Retinal pigment epithelial cell (primary cell): Measurements from ENCODE around the gene IRX4.

ENCODE experiments used
- DNase-seq: peaks from one replicate; pipeline ENCODE4 v3.0.0-alpha.2; 2010; ENCODE audit warnings: low read depth
- H3K4me3 ChIP-seq: 2 replicates; pipeline ENCODE4 v1.5.1; 2011; ENCODE audit warnings: mild to moderate bottlenecking, low read length, control low read depth, moderate library complexity
- CTCF ChIP-seq: conservative IDR thresholded peaks from 2 replicates; pipeline ENCODE4 v1.5.1; 2011; ENCODE audit warnings: low read depth, low read length, control low read depth, inconsistent platforms

Gene IRX4

DNA sequence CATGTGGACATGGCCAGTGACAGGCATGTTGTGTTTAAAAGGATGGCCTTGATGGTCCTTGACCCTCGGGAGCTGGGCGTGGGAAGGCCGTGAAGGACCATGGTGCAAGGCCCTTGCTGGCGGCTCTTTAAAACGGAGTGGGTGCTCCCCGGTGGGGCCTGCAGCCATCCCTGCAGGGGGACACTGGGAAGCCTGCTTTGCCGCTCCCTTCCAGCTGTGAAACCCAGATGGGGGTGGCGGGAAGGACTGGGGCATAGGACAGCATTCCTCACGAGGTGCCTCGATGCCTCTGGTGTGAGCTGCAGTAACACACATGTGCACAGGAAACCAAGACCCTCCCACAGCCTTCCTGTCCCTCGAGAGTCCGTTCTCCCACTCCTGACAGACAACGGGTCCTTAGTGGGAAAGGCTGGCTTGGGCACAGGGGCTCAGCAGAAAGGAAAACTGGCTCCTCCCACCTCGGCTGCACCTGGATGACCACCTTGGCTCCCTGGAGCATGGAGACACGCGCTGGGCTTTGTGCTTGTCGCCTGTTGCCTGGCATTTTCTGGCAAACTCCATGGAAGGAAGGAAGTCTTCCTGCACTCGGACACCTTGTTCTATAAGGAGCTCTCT lies 30.3 kb upstream of the IRX4 start:
- H3K4me3 ChIP-seq = no peak overlapping the region
- no peak for DNase-seq
- TF ChIP-seq CTCF = no peak

GRCh38 chr5:1911773-1912235 lies 29.1 kb upstream of the IRX4 start:
- no peak for TF ChIP-seq CTCF
- H3K4me3 ChIP-seq = no peak overlapping the region
- DNase-seq = no peak

DNA sequence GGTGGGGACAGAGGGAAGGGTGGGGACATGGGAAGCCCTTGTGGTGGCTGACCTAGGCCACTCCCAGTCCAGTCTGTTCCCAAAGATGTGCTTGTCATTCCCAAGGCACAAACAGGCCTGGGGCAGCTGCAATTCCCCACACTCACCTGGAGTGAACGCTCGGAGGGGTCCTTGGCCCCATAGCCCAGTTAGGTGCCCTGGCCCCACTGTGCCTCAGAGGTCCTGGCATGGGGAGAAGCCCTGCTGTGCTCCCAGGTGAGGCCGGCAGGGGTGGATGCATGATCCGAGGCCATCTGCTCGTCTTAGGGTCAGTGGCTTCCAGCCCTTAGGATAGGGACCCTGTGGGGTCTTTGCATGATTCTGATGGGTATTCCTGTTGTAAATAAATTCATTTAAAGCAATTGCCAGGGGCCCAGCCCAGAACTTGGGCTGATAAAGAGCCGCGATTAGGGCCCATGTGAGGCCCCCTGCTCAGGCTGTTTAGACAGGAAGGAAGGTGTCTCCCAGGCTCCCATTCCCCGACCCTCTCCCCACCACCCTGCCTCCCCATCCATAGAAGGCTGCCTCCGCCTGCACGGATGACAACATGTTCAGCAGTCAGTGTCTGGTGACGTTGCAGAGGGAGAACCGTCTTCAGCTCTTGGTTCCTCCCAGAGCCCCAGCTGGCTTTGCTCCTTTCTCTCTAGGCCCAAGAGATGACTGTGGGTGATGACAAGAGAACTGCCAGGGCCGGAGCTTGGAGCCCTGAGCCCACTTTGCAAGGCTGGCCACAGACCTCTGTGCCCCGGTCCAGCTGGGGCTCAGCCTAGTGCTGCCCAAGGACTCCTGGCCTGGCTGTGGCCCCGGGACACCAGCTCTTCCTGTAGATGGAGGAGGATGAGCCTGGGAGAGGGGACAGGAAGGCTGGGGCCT lies 28.4 kb upstream of the IRX4 start:
- no peak for DNase-seq
- no peak overlapping the region for H3K4me3 ChIP-seq
- no peak for TF ChIP-seq CTCF

DNA sequence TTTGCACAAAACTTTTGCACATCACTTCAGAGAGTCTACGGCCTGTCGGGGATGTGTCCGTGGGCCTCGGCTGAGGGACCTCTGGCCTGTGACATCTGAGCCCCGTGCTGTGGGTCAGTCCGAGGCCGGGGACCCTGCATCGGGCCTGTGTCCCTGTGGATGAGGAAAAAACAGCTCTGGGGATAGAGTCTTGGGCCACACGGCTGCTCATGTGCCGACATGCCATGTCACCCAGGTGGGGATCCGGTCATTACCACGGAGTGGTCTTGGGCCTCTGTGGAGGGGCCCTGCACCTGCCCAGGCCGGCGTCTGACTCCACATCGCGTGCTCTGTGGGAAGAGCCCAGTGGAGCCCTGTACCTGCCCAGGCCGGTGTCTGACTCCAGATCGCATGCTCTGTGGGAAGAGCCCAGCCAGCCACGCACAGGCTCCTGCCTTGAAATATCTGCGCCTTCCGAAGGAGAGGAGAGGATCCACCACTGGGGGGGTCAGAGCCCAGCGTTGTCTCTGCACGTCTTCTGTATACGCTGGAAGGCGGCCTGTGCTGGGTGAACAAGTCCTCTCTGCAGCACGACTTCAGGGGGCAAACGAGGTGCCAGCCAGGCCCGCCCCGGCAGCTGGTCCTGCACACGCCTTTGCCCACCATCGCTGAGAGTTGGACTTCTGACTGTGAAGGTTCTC lies 27.5 kb upstream of the IRX4 start:
- no peak for DNase-seq
- no peak for TF ChIP-seq CTCF
- no peak overlapping the region for H3K4me3 ChIP-seq

DNA sequence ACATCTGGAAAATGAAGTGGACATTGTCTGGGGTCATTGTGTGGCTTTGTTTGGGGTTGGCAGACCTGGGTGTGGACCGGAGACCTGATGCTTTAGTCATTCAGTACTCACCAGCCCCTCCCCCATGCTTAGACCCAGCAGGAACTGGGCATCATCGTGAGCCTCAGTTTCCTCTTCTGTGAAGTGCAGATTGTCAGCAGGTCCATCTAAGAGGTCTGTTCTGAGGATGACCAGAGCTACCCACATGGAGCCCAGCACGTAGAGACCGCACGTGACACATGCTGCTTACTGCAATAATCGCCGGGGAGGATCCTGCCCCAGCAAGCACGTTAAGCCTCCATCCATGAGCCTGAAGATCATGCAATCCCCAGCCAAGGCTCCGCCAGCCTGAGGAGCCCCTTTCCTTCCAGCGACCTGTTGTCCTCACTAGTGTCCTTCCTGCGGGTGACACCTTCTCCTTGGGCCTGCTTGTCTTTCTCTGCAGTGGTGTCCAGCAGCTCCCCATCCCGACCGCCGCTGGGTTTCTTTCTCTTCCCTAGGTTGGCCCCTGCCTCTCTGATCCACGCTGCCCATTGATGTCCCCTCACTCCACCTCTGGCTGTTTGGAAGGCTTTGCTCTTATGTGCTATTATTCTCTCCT lies 26.7 kb upstream of the IRX4 start:
- DNase-seq = no peak
- TF ChIP-seq CTCF = no peak
- no peak overlapping the region for H3K4me3 ChIP-seq

DNA sequence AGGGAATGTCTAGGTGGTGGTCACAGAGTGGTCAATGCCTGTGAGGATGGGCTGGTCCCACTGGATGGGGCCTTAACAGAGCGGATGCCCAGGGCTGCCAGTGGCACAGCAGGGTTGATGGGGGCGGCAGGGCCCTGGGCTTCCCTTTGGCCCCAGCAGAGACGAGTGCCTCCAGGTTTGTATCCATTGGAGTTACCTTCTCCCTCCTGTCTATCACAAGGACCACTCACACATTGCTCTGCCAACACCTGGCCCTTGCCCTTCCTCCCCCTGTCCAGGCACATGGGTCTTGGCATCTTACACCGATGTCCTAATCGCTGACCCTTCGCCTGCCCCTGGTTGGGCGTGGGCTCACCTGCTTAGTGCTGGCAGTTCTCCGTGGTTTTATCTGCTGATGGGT lies 26.2 kb upstream of the IRX4 start:
- DNase-seq = no peak
- no peak overlapping the region for H3K4me3 ChIP-seq
- no peak for TF ChIP-seq CTCF
